SKM-1 (cell line): Measurements from ENCODE around the gene CLCN1.

Experiments used
- DNase-seq: peaks from one replicate; lab custom pipeline; 2025; ENCODE audit not compliant: unreplicated experiment; lab: John Stamatoyannopoulos, UW

CLCN1 gene

GRCh38 chr7:143362131-143363015 is 46.5 kb downstream of the CLCN1 start, which contains the start of gene FAM131B:
FAM131B (minus strand) TSS chr7:143362713; CDS start chr7:143362603, 110 bp downstream.
- DNase-seq = no peak

GRCh38 chr7:143363016-143363937 is 47.4 kb downstream of the CLCN1 start:
- DNase-seq = no peak

- DNase-seq = no peak
Measured at GRCh38 chr7:143367972-143368371, 52.1 kb downstream of the CLCN1 start.

GRCh38 chr7:143368387-143368786 is 52.5 kb downstream of the CLCN1 start:
- no peak for DNase-seq

- DNase-seq = no peak
Measured at GRCh38 chr7:143369678-143370651, 54.1 kb downstream of the CLCN1 start.

GRCh38 chr7:143372070-143372469 is 56.2 kb downstream of the CLCN1 start:
- DNase-seq = peak; percentile 53

- DNase-seq = no peak
Measured at GRCh38 chr7:143373255-143373794, 57.4 kb downstream of the CLCN1 start.

GRCh38 chr7:143374561-143374960 is 58.6 kb downstream of the CLCN1 start:
- peak; percentile 26 for DNase-seq

- peak; percentile 46 for DNase-seq
Measured at GRCh38 chr7:143375298-143376034, 59.6 kb downstream of the CLCN1 start.

- DNase-seq = peak; percentile 21
Measured at GRCh38 chr7:143376396-143376795, 60.5 kb downstream of the CLCN1 start.

GRCh38 chr7:143379611-143380259 is 63.8 kb downstream of the CLCN1 start:
- DNase-seq = peak; percentile 77

GRCh38 chr7:143380260-143380645 is 64.3 kb downstream of the CLCN1 start:
- no peak for DNase-seq

GRCh38 chr7:143380646-143381426 is 64.9 kb downstream of the CLCN1 start, which contains the start of gene ZYX:
ZYX (plus strand) TSS chr7:143381345; CDS start chr7:143381572, 227 bp downstream.
- DNase-seq = peak; percentile 99

GRCh38 chr7:143381427-143382125 is 65.7 kb downstream of the CLCN1 start:
- DNase-seq = no peak

- no peak for DNase-seq
Measured at GRCh38 chr7:143382126-143382790, 66.3 kb downstream of the CLCN1 start.

GRCh38 chr7:143382791-143383641 is 67.1 kb downstream of the CLCN1 start:
- DNase-seq = no peak
